Activated CD4-positive, alpha-beta memory T cell treated with anti-CD3 and anti-CD28 coated beads for 36 hours (primary cell): ENCODE data around the gene SDHA. TPM values are rescaled to one million over a fixed set of nuclear protein-coding genes. Genes with fewer than 3 reads are reported as not detected.
"Not testable (repeated sequence)": the region's sequence is repeated elsewhere in the genome, so short reads cannot be mapped to it uniquely, and the experiment has no call there.

Experiments used
- CTCF ChIA-PET: fragments of 350-600 bp; sonication (Branson Sonifier 250); formaldehyde crosslinking; loops from one replicate; lab custom pipeline; 2021; ENCODE audit warnings: antibody characterized with exemption, inconsistent platforms; lab: Charles Lee
- POLR2A ChIA-PET: fragments of 350-600 bp; sonication (Branson Sonifier 250); formaldehyde crosslinking; loops from one replicate; lab custom pipeline; 2021; ENCODE audit warnings: antibody characterized with exemption; lab: Charles Lee
- DNase-seq: peaks from one replicate; pipeline ENCODE4 v3.0.0-alpha.2; 2020
- H3K27ac Mint-ChIP-seq: one replicate; pipeline ENCODE4 v1.8.0; 2021; ENCODE audit warnings: mixed read lengths
- H3K27me3 Mint-ChIP-seq: one replicate; pipeline ENCODE4 v1.8.0; 2021; ENCODE audit warnings: mixed read lengths
- H3K36me3 Mint-ChIP-seq: one replicate; pipeline ENCODE4 v1.8.0; 2021; ENCODE audit warnings: mixed read lengths
- H3K4me1 Mint-ChIP-seq: one replicate; pipeline ENCODE4 v1.8.0; 2021; ENCODE audit warnings: low read depth, mixed read lengths
- H3K4me3 Mint-ChIP-seq: one replicate; pipeline ENCODE4 v1.8.0; 2021; ENCODE audit warnings: mild to moderate bottlenecking, mixed read lengths
- H3K9me3 Mint-ChIP-seq: one replicate; pipeline ENCODE4 v1.8.0; 2021; ENCODE audit warnings: mixed read lengths
- intact Hi-C: fragments of 100-400 bp; cut with micrococcal nuclease; formaldehyde crosslinking; loops from one replicate; pipeline ENCODE4 v1.15.1; 2023
- total RNA-seq, 2 experiments: library from RNA; stranded (reverse); gene quantifications; one replicate each; pipeline ENCODE4 v1.2.3, GENCODE V29; 2021

SDHA gene
- total RNA-seq, 2 experiments from 2014 or later = 142 to 143 TPM

DNA sequence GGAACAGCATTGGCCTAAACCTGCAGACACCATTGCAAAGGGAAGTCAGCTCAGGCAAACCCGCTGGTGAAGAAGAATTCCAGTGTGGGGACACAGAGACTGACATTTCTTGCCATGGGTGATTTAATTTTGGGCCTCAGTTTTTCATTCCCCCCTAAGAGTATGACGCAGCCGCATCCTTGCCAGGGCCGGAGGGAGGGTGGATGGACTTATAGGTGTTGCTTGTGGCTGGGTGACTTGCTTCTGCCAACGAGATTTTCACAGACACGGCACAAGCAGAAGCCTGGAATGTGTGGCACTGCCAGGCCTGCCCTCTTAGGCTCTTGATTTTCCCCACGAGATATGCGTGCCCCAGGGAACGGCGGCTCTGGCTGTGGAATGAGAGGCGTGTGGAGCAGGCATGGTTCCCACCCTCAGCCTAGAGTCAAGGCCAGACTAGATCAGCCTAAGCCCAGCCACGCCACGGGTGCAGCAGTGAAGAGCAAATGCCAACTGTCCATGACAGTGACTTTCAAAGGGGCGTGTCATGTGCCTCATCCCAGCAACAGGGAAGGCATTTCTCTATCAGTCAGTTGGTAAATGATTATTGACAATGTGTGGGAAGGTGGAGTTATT lies 61.0 kb downstream of the SDHA start:
- H3K36me3 Mint-ChIP-seq = peaks cover 23% of the 10 kb centered on the region
- intact Hi-C loops, H3K9me3 Mint-ChIP-seq, DNase-seq, POLR2A ChIA-PET, H3K27me3 Mint-ChIP-seq, CTCF ChIA-PET, H3K4me3 Mint-ChIP-seq, H3K27ac Mint-ChIP-seq: not testable (repeated sequence)
- H3K4me1 Mint-ChIP-seq = peaks cover 59% of the 10 kb centered on the region

DNA sequence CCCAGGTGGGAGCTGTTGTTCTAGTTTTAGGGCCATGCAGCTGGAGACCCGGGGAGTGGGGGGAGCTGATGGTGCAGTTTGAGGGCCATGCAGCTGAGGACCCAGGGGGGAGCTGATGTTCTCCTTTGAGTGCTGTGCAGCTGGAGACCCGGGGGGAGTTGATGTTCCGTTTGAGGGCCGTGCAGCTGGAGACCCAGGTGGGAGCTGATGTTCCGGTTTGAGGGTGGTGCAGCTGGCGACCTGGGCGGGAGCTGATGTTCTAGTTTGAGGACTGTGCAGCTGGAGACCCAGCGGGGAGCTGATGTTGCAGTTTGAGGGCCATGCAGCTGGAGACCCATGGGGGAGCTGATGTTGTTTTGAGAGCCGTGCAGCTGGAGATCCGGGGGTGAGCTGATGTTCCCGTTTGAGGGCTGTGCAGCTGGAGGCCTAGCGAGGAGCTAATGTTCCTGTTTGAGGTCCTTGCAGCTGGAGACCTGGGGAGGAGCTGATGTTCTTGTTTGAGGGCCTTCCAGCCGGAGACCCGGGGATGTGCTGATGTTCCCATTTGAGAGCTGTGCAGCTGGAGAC lies 68.0 kb downstream of the SDHA start:
- DNase-seq = no peak

DNA sequence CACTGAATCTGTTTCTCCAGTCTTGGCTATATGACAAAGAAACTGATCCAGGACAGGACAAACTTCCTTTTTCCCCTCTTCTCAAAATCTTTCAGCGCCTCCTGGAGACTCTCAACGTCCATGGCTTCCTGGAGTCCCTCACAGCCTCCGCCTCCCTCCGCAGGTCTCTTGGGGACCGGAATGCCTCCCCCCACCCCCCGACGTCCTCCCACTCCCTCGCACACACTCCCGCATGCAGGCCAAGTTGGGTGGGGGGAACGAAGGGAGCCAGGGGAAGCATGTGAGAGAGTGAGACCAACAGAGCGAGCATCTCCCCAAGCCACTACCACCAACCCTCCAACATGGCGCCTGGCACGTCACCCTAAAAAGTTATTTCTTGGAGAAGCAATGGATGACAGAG lies 72.1 kb downstream of the SDHA start:
- H3K4me1 Mint-ChIP-seq = peaks cover 11% of the 10 kb centered on the region
- intact Hi-C loops, POLR2A ChIA-PET, H3K9me3 Mint-ChIP-seq, H3K4me3 Mint-ChIP-seq, DNase-seq, H3K27ac Mint-ChIP-seq, CTCF ChIA-PET, H3K27me3 Mint-ChIP-seq: not testable (repeated sequence)
- peaks cover 18% of the 10 kb centered on the region for H3K36me3 Mint-ChIP-seq

More for the DNA sequence above, 68.0 kb downstream of the SDHA start:
- ChIA-PET CTCF (interaction anchor here (1.6 to 2.6 kb wide), 3 partner anchors 31 to 160 kb away, joined by 4 to 7 read pairs (median 7); no protein-coding TSS in a partner anchor), POLR2A (no interaction called here)
- intact Hi-C loops = no loop called here
- H3K36me3 Mint-ChIP-seq = peaks cover 27% of the 10 kb centered on the region
- H3K27me3 Mint-ChIP-seq = no peaks in the 10 kb centered on the region
- no peaks in the 10 kb centered on the region for H3K9me3 Mint-ChIP-seq
- H3K4me1 Mint-ChIP-seq = peaks cover 41% of the 10 kb centered on the region
- H3K4me3 Mint-ChIP-seq = no peak overlapping the region
- H3K27ac Mint-ChIP-seq = no peak overlapping the region

DNA sequence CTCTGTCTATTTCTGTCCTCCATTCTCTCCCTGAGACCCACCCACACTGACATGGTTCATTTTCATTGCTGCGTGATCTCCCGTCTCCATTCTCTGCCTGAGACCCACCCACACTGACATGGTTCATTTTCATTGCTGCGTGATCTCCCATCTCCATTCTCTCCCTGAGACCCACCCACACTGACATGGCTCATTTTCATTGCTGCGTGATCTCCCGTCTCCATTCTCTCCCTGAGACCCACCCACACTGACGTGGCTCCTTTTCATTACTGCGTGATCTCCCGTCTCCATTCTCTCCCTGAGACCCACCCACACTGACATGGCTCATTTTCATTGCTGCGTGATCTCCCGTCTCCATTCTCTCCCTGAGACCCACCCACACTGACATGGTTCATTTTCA lies 73.2 kb downstream of the SDHA start:
- H3K27me3 Mint-ChIP-seq, POLR2A ChIA-PET, H3K4me3 Mint-ChIP-seq, H3K27ac Mint-ChIP-seq, DNase-seq, intact Hi-C loops, CTCF ChIA-PET, H3K9me3 Mint-ChIP-seq: not testable (repeated sequence)
- peaks cover 12% of the 10 kb centered on the region for H3K36me3 Mint-ChIP-seq
- peaks cover 17% of the 10 kb centered on the region for H3K4me1 Mint-ChIP-seq

DNA sequence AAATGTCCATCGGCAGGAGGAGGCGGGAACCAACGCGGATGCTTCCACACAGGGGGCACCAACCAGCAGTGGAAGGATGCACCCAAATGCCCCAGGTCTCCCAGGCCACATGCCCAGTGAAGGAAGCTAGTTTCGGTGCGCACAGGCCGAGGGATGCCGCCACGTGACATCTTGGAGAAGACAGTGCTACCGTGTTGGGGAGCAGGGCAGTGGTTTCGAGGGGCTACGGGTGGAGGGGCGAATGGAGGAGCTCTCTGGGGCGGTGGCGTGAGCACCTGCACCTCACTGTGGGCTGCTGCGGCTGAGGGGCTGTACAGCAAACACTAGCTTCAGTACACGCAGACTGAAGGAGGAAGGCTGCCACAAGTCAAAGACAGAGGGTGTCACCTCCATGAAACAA lies 76.7 kb downstream of the SDHA start:
- peaks cover 22% of the 10 kb centered on the region for H3K4me1 Mint-ChIP-seq
- intact Hi-C loops, H3K36me3 Mint-ChIP-seq, H3K4me3 Mint-ChIP-seq, POLR2A ChIA-PET, DNase-seq, CTCF ChIA-PET, H3K9me3 Mint-ChIP-seq, H3K27me3 Mint-ChIP-seq, H3K27ac Mint-ChIP-seq: not testable (repeated sequence)

DNA sequence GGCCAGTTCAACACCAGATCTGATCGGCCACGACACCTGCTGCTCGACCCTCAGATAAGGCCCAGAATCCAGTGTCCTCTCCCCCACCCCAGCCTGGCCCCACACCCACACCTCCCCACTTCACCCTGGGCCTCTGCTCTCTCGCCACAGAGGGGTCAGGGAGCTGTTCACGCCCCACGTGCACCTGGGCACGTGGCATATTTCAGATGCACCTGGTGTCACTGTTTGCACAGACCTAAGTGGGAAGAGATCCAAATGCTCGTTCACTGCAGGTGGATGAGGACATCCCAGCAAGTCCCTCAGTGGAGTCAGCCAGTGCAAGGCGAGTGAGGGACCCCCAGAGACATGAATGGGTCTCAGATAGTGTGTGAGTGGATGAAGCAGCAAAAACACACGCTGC lies 78.1 kb downstream of the SDHA start:
- H3K36me3 Mint-ChIP-seq, H3K27me3 Mint-ChIP-seq, H3K4me3 Mint-ChIP-seq, POLR2A ChIA-PET, H3K9me3 Mint-ChIP-seq, CTCF ChIA-PET, intact Hi-C loops, H3K27ac Mint-ChIP-seq, DNase-seq: not testable (repeated sequence)
- H3K4me1 Mint-ChIP-seq = peaks cover 25% of the 10 kb centered on the region

DNA sequence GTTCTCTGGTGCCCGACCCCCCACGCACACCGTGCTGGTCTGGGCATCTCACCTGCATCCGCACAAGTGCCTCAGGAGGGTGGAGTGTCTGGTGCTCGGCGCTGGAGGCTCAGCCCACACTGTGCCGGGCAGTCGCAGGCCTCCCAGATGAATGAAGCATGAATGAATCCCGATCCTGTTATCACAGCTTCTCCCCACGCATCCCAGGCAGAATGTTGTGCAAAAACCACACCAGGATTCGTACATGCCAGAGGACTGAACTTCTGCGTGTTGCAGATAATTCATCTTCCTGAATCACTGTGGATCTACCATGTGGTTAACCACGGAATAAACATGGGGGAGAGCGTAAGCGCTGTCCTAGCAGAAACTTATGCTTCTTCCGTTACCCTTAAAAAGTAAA lies 78.8 kb downstream of the SDHA start:
- H3K9me3 Mint-ChIP-seq, POLR2A ChIA-PET, H3K4me3 Mint-ChIP-seq, CTCF ChIA-PET, intact Hi-C loops, DNase-seq, H3K27me3 Mint-ChIP-seq, H3K27ac Mint-ChIP-seq, H3K36me3 Mint-ChIP-seq: not testable (repeated sequence)
- H3K4me1 Mint-ChIP-seq = peaks cover 29% of the 10 kb centered on the region

DNA sequence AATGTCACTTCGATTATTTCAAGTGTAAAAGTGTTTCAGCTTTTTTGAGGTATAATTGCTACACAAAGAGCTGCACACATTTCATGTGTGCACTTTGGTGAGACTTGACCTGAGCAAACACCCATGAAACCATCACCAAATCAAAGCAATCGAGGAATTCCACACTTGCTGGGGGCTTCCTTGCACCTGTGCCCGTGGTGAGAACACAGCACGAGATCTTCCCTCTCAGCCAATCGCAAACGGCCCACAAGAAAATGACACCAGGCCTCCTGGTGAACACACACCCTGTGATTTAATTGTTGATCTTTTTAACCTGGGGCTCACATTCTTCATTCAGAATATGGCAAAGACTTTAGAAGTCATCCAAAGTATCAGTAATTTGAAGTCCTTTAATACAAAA lies 79.3 kb downstream of the SDHA start:
- DNase-seq, H3K36me3 Mint-ChIP-seq, H3K27me3 Mint-ChIP-seq, POLR2A ChIA-PET, intact Hi-C loops, H3K27ac Mint-ChIP-seq, H3K4me3 Mint-ChIP-seq, CTCF ChIA-PET, H3K9me3 Mint-ChIP-seq: not testable (repeated sequence)
- peaks cover 32% of the 10 kb centered on the region for H3K4me1 Mint-ChIP-seq

DNA sequence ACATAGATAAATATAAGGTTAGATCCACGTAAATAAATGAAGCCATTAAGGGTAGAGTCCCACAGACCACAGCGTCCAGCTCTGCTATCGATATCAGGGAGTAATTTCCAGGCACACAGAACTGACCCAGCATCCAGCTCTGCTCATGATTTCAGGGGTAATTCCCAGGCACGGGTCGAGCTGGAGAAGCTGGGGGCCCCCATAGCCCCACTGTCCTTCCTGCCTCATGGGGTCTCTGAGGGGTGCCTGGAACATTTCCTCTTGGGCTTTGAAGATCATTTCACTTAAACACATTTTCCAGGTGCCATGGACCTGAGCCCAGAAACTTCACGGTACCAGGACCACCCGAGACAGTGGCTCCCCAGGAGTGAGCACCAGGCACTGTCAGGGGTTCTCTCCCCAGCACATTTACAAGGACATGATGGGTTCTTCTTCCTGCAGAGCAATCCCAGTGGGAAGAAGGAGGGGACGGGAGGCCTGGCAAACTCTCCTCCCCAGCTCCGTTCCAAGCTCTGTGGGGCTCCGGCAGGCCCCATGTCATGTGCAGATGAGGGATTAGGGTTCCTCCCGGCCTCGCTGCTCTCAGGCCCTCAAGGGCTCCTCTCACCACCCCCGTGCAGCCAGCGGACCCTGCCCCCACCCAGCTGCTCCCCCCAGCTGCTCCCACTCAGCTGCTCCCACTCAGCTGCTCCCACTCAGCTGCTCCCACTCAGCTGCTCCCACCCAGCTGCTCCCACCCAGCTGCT lies 80.0 kb downstream of the SDHA start:
- H3K27me3 Mint-ChIP-seq, POLR2A ChIA-PET, DNase-seq: not testable (repeated sequence)

DNA sequence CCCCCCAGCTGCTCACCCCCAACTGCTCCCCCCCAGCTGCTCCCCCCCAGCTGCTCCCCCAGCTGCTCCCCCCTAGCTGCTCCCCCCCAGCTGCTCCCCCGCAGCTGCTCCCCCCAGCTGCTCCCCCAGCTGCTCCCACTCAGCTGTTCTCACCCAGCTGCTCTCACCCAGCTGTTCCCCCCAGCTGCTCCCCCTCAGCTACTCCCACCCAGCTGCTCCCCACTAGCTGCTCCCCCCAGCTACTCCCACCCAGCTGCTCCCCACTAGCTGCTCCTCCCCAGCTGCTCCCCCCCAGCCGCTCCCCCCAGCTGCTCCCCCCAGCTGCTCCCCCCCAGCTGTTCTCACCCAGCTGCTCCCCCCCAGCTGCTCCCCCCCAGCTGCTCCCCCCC lies 80.6 kb downstream of the SDHA start:
- intact Hi-C loops = no loop called here
- Mint-ChIP-seq H3K4me1 (peaks cover 34% of the 10 kb centered on the region), H3K27me3 (no peaks in the 10 kb centered on the region), H3K4me3 (no peak overlapping the region), H3K36me3 (no peaks in the 10 kb centered on the region), H3K9me3 (no peaks in the 10 kb centered on the region), H3K27ac (no peak overlapping the region)
- ChIA-PET CTCF (no interaction called here), POLR2A (no interaction called here)
- no peak for DNase-seq

More for the DNA sequence above, 80.0 kb downstream of the SDHA start:
- CTCF ChIA-PET, H3K36me3 Mint-ChIP-seq, H3K9me3 Mint-ChIP-seq, intact Hi-C loops, H3K4me3 Mint-ChIP-seq, H3K27ac Mint-ChIP-seq: not testable (repeated sequence)
- H3K4me1 Mint-ChIP-seq = peaks cover 34% of the 10 kb centered on the region

DNA sequence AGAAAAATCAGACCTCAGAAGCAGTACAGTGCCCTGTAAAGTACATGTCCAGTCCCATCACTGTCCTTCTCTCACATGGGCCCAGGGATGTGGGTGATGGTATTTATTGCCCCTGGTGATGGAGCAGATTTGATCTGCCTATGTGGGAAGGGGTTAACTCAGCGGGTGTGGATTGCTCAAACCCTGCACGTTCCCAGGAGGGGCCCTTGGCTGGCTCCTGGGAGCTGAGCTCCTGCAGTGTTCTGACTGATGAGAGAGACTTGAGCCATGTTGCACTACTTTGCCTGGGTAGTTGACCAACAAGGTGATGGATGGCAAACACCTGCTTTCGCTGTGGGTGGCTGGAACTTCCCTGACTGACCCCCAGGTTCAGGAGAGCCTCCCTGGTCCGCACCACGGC lies 81.8 kb downstream of the SDHA start:
- DNase-seq, POLR2A ChIA-PET, H3K9me3 Mint-ChIP-seq, intact Hi-C loops, H3K27me3 Mint-ChIP-seq, H3K27ac Mint-ChIP-seq, CTCF ChIA-PET, H3K36me3 Mint-ChIP-seq, H3K4me3 Mint-ChIP-seq: not testable (repeated sequence)
- H3K4me1 Mint-ChIP-seq = peaks cover 34% of the 10 kb centered on the region

DNA sequence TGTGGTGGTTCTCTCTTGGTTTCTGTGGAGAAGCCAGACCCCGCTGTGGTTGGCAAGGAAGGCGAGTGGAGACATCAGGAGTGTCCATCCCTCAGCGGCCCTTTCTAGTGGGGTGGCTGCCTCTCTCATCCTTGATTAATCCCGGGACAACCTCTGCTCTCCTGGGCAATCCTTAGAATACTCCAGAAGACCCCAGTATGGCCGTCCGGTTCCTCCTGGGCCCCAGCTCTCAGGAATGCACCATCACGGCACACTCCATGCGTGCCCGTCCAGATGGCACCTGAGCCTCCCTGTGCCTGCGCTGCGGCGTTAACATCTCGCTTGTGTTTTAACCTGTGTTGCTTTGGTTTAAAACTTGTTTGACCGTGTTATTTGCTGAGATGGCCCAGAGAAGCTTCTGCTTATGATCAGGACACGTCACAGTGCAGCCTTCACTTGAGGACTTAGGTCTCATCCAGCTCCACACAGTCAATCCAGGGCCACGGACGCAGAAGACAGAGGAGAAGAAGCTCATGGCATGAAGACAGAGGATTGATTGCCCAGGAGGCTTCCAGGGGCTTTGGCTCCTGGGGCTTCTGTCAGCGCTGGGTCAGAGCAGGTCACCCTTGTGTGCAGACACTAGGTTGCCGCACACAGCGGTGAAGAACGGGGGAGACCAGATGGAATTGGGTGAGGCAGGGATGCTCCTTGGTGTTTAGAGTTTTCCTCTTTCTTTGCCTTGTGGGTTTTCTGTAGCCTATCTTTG lies 82.7 kb downstream of the SDHA start:
- peaks cover 32% of the 10 kb centered on the region for H3K4me1 Mint-ChIP-seq
- H3K27ac Mint-ChIP-seq, CTCF ChIA-PET, H3K9me3 Mint-ChIP-seq, POLR2A ChIA-PET, H3K4me3 Mint-ChIP-seq, intact Hi-C loops, DNase-seq, H3K36me3 Mint-ChIP-seq, H3K27me3 Mint-ChIP-seq: not testable (repeated sequence)
